Stimulated activated naive CD4-positive, alpha-beta T cell (primary cell): Measurements from ENCODE around the gene CBX8.

ENCODE experiments used
- DNase-seq, 6 experiments: peaks; one replicate each; lab custom pipeline; 2025; lab: John Stamatoyannopoulos, UW

The CBX8 gene

GRCh38 chr17:79819534-79820276, 22.8 kb upstream of the CBX8 start:
- DNase-seq: no peak

- DNase-seq: no peak
Measured at GRCh38 chr17:79819085-79819484, 22.2 kb upstream of the CBX8 start.

- no peak for DNase-seq
Measured at GRCh38 chr17:79818026-79818758, 21.3 kb upstream of the CBX8 start.

GRCh38 chr17:79815836-79816461, 19.1 kb upstream of the CBX8 start:
- DNase-seq: no peak

GRCh38 chr17:79814974-79815835, 18.3 kb upstream of the CBX8 start:
- DNase-seq: peak in 2 of 6 experiments; percentile 24 to 33

GRCh38 chr17:79814127-79814973, 17.5 kb upstream of the CBX8 start:
- DNase-seq: no peak

GRCh38 chr17:79813297-79814126, 16.6 kb upstream of the CBX8 start:
- no peak for DNase-seq

- DNase-seq: peak in 1 of 6 experiments; percentile 32
Measured at GRCh38 chr17:79812353-79813258, 15.7 kb upstream of the CBX8 start.

GRCh38 chr17:79811868-79812352, 15.0 kb upstream of the CBX8 start:
- no peak for DNase-seq

GRCh38 chr17:79811011-79811867, 14.4 kb upstream of the CBX8 start:
- DNase-seq: peak in 1 of 6 experiments; percentile 34

GRCh38 chr17:79810130-79811010, 13.5 kb upstream of the CBX8 start:
- peak; percentile 42 to 83 (median 76) for DNase-seq

GRCh38 chr17:79809530-79810129, 12.8 kb upstream of the CBX8 start:
- peak in 1 of 6 experiments; percentile 44 for DNase-seq

- DNase-seq: peak in 2 of 6 experiments; percentile 27 to 40
Measured at GRCh38 chr17:79808763-79809529, 12.1 kb upstream of the CBX8 start.

- no peak for DNase-seq
Measured at GRCh38 chr17:79806863-79807720, 10.2 kb upstream of the CBX8 start.

- no peak for DNase-seq
Measured at GRCh38 chr17:79806446-79806760, 9.5 kb upstream of the CBX8 start.
